Fibroblast of mammary gland (primary cell): ENCODE data around the gene BAIAP2.
"Not testable (repeated sequence)": the region's sequence is repeated elsewhere in the genome, so short reads cannot be mapped to it uniquely, and the experiment has no call there.

Experiments used
- DNase-seq: peaks from one replicate; pipeline ENCODE4 v3.0.0-alpha.2; 2010; ENCODE audit warnings: low read depth
- H3K4me3 ChIP-seq: 2 replicates; pipeline ENCODE4 v1.5.1; 2011; ENCODE audit warnings: low read depth, mild to moderate bottlenecking, low read length, moderate library complexity; ENCODE audit not compliant: control insufficient read depth
- CTCF ChIP-seq: conservative IDR thresholded peaks from 2 replicates; pipeline ENCODE4 v1.5.1; 2011; ENCODE audit warnings: low read depth, low read length, inconsistent platforms; ENCODE audit not compliant: control insufficient read depth, insufficient read depth

BAIAP2 gene

GRCh38 chr17:81143717-81144422 lies 108.9 kb downstream of the BAIAP2 start:
- TF ChIP-seq CTCF = no peak
- H3K4me3 ChIP-seq = no peak overlapping the region
- DNase-seq = no peak

GRCh38 chr17:81144423-81144781 lies 109.5 kb downstream of the BAIAP2 start:
- DNase-seq = no peak
- no peak overlapping the region for H3K4me3 ChIP-seq
- no peak for TF ChIP-seq CTCF

GRCh38 chr17:81146208-81146607 lies 111.3 kb downstream of the BAIAP2 start:
- not testable (repeated sequence) for H3K4me3 ChIP-seq, DNase-seq

- H3K4me3 ChIP-seq = no peak overlapping the region
- TF ChIP-seq CTCF = no peak
- DNase-seq = no peak
These were observed 112.8 kb downstream of the BAIAP2 start for GRCh38 chr17:81147701-81148100.

GRCh38 chr17:81148571-81148970 lies 113.6 kb downstream of the BAIAP2 start:
- DNase-seq = no peak
- H3K4me3 ChIP-seq = no peak overlapping the region
- no peak for TF ChIP-seq CTCF

GRCh38 chr17:81148986-81149533 lies 114.1 kb downstream of the BAIAP2 start:
- no peak for DNase-seq
- no peak for TF ChIP-seq CTCF
- no peak overlapping the region for H3K4me3 ChIP-seq

GRCh38 chr17:81150377-81151077 lies 115.6 kb downstream of the BAIAP2 start:
- no peak for TF ChIP-seq CTCF
- no peak for DNase-seq
- no peak overlapping the region for H3K4me3 ChIP-seq
